Right renal cortex interstitium (tissue), 3 donors: ENCODE data around the gene WBP2NL. TPM values are rescaled to one million over a fixed set of nuclear protein-coding genes. Genes with fewer than 3 reads are reported as not detected.
"Not testable (repeated sequence)": the region's sequence is repeated elsewhere in the genome, so short reads cannot be mapped to it uniquely, and the experiment has no call there.

ENCODE experiments used
- DNase-seq, 3 donors: peaks; one replicate each; pipeline ENCODE4 v3.0.0-alpha.2; 2013; ENCODE audit warnings: low read depth in 3 of 3, low spot score in 2 of 3
- polyA plus RNA-seq, 3 donors: library from polyadenylated mRNA; unstranded; fragments of 120-200 nt; gene quantifications; one replicate each; pipeline ENCODE4 v1.2.1, GENCODE V29; 2013; ENCODE audit not compliant: insufficient read length in 3 of 3

Gene WBP2NL
- polyA plus RNA-seq, 3 donors, result 3.2 to 3.4 (median 3.4) TPM

- peak; percentile 88 to 94 (median 91) for DNase-seq
These were observed 72.2 kb downstream of the WBP2NL start, which contains the start of gene NAGA for GRCh38 chr22:42070517-42071422. Gene NAGA (minus strand): TSS chr22:42070812. CDS start chr22:42070297, 515 bp downstream.

GRCh38 chr22:42071508-42071907, 72.9 kb downstream of the WBP2NL start:
- DNase-seq, result not testable (repeated sequence)

GRCh38 chr22:42072606-42073330, 74.2 kb downstream of the WBP2NL start:
- DNase-seq, result no peak

- no peak for DNase-seq
These were observed 75.0 kb downstream of the WBP2NL start for GRCh38 chr22:42073621-42074041.

- no peak for DNase-seq
These were observed 75.7 kb downstream of the WBP2NL start, which contains the start of gene PHETA2 for GRCh38 chr22:42074132-42074811. Gene PHETA2 (plus strand): TSS chr22:42074248. CDS start chr22:42077294, 3,046 bp downstream.

- DNase-seq, result no peak
These were observed 76.5 kb downstream of the WBP2NL start for GRCh38 chr22:42074846-42075676.

- DNase-seq, result no peak
These were observed 78.3 kb downstream of the WBP2NL start for GRCh38 chr22:42076764-42077485.

- DNase-seq, result no peak
These were observed 79.0 kb downstream of the WBP2NL start for GRCh38 chr22:42077486-42078125.

Other genes starting within 250 kb of the WBP2NL start
- gene CCDC134, start 198.1 kb upstream of the WBP2NL start, polyA plus RNA-seq, result 1 to 10 TPM; 7.7 to 9.1 (median 8.1) TPM
- 10 to 100 TPM; 85.5 to 93.2 (median 90.2) TPM for gene SREBF2, start 165.7 kb upstream of the WBP2NL start, polyA plus RNA-seq
- gene SHISA8, start 83.7 kb upstream of the WBP2NL start, polyA plus RNA-seq, result under 1 TPM; 0.22 to 0.42 (median 0.25) TPM
- 1 to 10 TPM in 2 of 3 donors, under 1 TPM in 1; 0.94 to 1.3 (median 1.1) TPM for gene TNFRSF13C, start 72.0 kb upstream of the WBP2NL start, polyA plus RNA-seq
- 10 to 100 TPM in 2 of 3 donors, 1 to 10 TPM in 1; 9.4 to 12.0 (median 10.9) TPM for gene CENPM, start 51.6 kb upstream of the WBP2NL start, polyA plus RNA-seq
- 1 to 10 TPM; 5.7 to 7.2 (median 6.9) TPM for gene SEPTIN3, start 29.3 kb upstream of the WBP2NL start, polyA plus RNA-seq
- 10 to 100 TPM; 22.9 to 27.3 (median 25.1) TPM for gene NAGA, start 72.0 kb downstream of the WBP2NL start, polyA plus RNA-seq
- gene PHETA2, start 75.5 kb downstream of the WBP2NL start, polyA plus RNA-seq, result 10 to 100 TPM in 2 of 3 donors, 1 to 10 TPM in 1; 9.8 to 10.3 (median 10.1) TPM
- gene SMDT1, start 80.9 kb downstream of the WBP2NL start, polyA plus RNA-seq, result 100 to 1,000 TPM in 2 of 3 donors, 10 to 100 TPM in 1; 67.7 to 129 (median 100) TPM
- gene NDUFA6, start 92.0 kb downstream of the WBP2NL start, polyA plus RNA-seq, result 100 to 1,000 TPM; 119 to 121 (median 120) TPM
- 1 to 10 TPM; 1.9 to 3.4 (median 2.1) TPM for gene CYP2D6, start 132.0 kb downstream of the WBP2NL start, polyA plus RNA-seq